NCI-H128 (cell line): Measurements from ENCODE around the gene PAQR5.
"Not testable (repeated sequence)": the region's sequence is repeated elsewhere in the genome, so short reads cannot be mapped to it uniquely, and the experiment has no call there.

ENCODE experiments used
- DNase-seq: peaks from one replicate; lab custom pipeline; 2025; ENCODE audit not compliant: unreplicated experiment; lab: John Stamatoyannopoulos, UW

PAQR5 gene

DNA sequence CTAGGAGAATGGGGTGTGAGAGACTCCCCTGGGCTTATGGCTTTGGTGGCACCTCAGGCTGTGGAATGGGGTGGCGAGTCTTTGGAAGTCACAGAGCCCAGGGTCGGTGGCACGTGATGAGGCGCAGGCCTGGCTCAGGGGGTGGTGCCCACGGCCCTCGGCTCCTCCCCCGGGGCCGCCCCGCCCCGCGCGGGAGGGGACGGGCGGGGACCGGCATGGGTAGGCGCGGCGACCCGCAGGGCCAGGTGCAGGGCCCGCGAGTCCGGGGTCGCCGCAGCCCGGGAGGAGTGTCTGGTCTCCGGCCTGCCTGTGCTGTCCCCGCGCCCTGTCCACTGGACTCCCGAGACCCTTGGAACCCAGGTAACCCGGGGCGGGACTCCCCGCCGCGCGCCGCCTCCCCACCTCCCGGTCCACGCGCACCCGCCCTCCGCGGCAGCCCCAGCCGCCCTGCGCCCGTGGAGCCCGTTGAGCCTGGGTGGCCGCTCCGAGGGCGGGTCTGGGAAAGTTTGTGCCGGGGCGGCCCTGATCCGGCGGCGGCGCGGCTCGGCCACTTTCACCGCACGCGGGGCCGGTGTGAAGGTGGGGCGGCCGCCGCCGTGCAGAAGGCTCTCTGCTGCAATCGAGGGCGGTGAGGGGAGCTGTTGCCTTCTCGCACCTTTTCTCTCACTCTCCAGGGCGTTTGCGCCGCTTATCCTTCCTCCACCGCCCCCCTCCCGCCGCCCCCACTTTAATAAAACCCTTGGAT, at the start of gene PAQR5:
PAQR5 (plus strand) TSS at position 216 of the 745 bp plus-strand sequence. CDS start 61,169 bp downstream, outside the sequence.
- DNase-seq, result no peak

- DNase-seq, result no peak
Measured at GRCh38 chr15:69253156-69253555, 45.6 kb upstream of the PAQR5 start.

GRCh38 chr15:69265347-69265955, 33.3 kb upstream of the PAQR5 start:
- no peak for DNase-seq

GRCh38 chr15:69271217-69271616, 27.5 kb upstream of the PAQR5 start:
- no peak for DNase-seq

DNA sequence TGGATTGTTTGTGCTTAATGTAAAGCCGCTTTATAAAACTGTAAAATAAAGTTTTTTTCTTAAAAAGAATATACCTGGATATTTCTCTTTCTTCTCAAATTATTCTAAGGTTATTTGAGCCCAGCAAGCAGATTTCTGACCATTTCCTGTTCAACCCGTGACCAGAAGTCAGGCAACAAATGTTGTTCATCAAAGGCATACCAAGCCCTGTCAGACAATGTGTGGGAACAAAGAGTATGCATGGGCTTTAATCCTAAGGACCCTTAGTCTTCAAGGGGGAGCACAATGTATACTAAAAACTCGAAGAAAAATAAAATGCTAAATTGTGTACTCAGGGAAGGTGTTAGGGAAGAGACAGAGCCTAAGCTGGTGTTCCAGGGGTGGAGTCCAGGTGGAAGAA, 26.6 kb upstream of the PAQR5 start:
- DNase-seq, result no peak

DNA sequence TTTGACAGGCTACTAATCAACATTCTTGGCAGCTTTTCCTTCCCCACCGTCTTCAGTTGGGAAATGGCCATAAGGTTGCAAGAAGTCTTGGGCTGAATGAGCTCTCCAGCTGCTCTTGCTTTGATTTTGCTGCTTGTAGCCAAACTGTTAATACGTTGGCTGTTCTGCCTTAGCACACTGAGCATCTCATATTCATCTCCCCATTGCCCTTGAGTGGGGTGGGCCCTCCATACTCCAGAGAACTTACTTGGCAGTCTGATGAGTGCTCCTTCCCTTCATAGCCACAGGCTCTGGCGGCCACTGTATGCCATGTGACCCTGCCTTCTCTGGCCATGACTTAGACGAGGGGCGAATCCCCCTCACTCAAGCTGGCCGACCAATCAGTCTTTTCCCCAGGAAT, 25.8 kb upstream of the PAQR5 start:
- no peak for DNase-seq

GRCh38 chr15:69275074-69275670, 23.5 kb upstream of the PAQR5 start:
- no peak for DNase-seq

DNA sequence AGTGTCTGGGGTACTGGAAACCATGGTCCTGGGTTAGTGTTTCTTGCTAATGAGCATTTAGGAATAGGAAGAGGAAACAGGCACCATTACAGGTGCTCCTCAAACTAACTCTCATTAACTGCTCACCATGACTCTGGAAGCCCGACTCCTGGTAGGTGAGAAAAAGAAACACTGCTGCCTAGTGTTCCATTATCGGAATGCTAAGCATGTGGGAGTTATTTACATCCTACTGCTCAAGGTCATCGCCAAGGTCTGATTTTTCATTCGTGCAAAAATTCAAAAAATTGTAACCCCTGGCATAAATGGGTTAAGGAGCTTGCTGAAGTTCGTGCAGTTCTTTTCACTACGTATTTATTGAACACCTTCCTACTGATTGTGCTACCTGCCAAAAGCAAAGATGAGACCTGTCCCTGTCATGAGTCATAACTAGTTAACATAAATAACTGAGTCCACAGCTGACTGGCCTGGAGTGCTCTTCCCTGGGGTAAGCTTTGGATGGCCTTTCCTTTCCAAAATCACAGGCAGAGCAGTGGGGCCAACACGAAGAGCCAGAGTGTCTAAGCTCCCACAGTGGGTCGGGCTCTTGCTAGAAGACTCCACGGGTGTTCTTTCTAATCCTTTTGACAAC, 22.7 kb upstream of the PAQR5 start:
- no peak for DNase-seq

DNA sequence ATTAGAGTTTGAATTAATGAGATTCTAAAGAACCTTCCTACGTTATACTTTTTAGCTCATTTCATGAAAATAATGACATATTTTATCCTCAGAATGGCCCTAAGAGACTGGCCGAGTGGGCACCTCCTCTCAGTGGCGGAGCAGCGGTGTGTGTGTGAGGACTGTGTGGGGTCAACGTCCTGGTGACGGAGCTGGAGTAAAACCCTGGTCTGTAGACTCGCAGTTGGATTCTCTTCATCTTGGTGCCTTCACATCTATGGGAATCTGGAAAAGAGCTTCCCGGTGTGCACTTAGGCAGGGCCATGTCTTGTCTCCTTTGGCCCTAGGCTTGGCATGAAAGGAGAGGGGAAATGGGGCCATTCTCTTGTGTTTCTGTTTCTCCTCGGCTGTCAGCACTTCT, 21.4 kb upstream of the PAQR5 start:
- no peak for DNase-seq

DNA sequence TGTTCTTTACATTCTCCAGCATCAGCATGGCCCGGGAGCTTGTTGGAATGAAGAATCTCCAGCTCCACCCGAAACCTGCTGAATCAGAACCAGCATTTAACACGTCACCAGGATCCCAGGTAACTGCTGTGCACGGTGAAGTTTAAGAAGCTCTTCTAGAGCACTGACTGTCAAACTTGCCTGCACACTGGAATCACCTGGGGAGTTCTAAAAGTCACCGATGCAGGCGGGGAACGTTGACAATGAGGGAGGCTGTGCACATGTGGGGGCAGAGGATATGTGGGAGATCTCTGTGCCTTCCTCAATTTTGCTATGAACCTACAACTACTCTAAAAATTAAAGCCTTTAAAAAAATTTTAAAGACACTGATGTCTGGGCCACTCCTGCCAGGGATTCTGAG, 19.1 kb upstream of the PAQR5 start:
- DNase-seq, result no peak

- no peak for DNase-seq
Measured at GRCh38 chr15:69280783-69281182, 17.9 kb upstream of the PAQR5 start.

DNA sequence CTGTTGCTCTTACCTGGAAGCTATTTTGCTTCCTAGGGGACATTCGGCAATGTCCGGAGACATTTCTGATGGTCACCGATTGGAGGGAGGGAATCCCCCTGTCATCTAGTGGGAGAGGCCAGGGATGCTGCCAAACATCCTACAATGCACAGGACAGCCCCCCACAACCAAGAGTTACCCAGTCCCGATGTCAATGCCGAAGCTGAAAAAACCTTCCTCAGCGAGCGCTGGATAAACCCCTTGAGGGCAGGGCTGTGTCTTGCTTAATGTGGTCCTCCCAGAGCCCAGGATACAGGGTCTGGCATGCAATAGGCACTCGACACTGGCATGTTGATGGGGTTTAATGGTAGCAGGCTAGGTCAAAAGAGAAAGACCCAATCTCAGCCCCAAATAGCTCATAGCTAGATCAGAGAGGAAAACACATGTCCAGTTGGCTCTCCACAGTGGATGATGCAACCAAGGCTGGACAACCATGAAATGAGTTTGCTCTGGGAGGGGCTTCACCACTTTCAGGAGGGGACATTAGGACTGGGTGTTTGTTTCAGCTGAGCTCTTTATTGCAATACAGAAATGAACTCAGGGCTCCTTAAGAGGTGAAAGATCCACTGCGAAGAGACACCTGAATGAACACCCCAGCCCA, 16.5 kb upstream of the PAQR5 start:
- DNase-seq, result no peak

DNA sequence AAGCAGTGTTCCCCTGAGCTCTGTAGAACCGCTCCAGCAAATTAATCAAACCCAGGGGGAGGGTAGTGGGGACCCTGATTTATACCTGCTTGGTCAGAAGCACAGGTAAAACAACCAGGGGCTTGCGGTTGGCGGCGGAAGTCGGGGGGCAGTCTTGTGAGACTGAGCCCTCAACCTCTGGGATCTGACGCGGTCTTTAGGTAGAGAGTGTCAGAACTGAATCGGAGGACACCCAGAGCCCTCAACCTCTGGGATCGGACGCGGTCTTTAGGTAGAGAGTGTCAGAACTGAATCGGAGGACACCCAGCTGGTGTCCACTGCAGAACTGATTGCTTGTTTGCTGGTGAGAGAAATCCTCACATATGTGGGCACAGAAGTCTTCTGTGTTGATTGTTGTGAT, 12.9 kb upstream of the PAQR5 start:
- DNase-seq, result no peak

DNA sequence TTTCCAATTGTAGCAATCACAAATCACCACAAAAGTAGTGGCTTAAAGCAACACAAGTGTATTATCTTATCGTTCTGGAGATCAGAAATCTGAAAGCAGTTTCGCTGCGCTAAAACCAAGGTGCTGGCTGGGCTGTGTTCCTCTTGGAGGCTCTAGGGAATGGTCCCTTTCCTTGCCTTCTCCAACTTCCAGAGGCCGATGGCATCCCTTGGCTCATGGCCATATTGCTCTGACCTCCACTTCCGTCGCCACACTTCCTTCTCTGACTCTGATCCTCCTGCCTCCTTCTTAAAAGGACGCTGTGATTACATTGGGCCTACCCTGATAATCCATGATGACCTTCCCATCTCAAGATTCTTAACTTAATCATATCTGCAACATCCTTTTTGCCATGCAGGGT, 10.7 kb upstream of the PAQR5 start:
- no peak for DNase-seq

DNA sequence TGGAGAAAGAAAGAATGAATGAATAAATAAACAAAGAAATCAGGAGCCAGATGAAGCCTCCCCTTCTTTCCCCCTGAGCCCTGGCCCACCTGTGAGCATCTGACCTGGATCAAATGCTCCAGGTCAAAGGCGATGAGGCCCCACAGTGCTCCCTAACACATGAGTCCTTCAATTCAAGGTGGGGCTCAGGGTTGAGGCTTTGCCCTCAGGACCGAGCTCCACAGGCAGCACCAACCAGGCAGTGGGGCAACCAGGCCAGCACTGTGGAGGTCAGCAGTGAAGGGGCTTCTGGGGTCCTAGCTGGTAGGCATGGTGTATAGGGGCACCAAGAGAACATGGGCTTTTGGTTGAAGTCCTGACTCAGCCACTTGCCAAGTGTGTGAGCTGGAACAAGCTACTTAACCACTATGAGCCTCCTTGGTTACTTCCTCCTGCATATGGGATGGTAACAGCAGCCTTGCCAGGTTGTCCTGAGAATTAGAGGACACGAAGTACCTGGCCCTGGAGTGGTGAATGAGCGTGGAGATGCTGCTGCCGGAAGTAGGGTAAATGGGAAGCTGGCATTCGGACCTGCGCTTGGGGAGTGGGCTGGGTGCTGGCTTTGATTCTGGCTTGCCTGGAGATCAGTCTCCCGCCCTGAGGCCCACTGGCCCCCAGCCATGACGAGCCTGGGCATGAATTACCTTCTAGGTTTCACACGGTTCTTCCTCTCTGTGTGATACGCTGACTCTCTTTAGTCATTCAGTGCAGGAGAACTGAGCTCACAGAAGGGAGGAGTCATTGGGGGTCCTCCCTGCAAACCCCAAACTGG, 10.0 kb upstream of the PAQR5 start:
- DNase-seq, result no peak

DNA sequence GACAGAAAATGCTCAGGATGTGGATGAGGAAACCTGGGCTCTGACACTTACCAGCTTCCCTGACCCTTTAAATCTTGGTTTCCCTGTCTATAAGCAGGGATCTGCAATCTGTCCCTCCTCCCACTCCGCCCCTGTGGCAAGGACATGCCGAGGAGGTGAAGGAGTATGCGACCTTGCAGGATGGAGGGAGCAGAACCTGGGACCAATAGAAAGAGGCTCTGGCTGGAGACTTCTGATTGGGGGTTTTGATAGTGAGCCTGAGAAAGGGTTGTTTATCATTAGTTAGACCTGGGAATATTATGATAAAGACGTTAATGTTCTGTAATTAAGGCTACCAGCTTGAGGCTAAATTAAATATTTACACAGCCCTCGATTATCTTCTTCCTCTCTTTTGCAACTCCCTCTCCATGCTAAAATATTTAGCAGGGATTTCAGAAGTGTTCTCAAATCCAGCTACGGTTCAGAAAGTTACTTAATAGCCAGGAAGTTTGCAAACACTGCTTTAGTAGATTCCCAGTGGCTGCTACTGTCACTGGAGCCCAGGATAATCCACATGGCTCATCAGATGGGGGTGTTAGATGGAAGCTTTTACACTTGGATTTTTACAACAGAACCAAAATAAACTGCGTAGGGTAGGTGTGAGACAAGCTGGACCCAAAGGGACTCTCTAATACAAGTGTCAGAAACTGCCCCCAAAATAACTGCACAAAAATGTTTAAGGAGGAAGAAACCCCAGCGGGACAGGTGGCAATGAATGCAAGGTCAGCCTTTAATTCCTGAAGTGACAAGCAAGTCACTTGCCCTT, 9.2 kb upstream of the PAQR5 start:
- no peak for DNase-seq

GRCh38 chr15:69290346-69291164, 8.2 kb upstream of the PAQR5 start:
- DNase-seq, result no peak

DNA sequence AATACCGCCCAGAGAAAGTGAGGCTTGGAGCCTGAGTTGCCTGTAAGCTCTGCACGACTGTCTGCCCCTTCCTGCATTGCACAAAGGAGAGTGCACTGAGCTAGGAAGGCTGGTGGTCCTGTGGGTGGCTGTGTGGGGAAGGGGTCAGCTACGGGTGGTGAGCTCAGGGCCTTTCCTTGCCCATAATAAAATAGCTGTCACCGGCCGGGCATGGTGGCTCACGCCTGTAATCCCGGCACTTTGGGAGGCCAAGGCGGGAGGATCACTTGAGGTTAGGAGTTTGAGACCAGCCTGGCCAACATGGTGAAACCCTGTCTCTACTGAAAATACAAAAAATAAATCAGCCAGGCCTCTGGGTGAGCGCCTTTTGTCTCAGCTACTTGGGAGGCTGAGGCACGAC, 7.1 kb upstream of the PAQR5 start:
- DNase-seq, result not testable (repeated sequence)

DNA sequence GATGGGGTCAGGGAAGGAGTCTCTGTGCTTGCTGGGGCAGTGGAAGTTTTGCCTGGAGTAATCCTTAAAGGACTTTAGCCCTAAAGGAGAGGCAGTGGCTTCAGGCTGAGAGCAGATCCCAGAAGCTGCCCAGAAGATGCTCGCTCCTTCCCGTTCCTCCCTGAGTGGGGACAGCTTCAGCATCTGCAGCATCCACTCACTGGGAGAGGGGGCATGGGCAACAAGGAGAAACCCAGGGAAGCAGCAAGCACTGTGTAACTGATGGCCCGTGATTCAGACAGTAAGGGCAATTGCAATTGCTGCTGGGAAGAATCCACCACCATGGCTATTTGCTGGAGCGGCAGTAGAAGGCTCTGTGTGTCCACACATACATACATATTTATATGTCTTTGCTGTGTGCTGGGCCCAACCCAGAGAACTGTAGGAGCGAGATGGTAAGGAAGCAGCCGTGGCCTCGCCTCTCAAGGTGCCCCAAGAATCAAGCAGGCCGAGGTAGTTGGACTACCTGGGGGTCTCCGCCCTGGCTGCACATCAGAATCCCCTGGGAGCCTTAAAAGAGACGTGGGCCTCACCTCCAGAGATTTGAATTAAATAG, 5.8 kb upstream of the PAQR5 start:
- DNase-seq, result no peak
